ENCODE results near the gene PDE4D.

Gene PDE4D

DNA sequence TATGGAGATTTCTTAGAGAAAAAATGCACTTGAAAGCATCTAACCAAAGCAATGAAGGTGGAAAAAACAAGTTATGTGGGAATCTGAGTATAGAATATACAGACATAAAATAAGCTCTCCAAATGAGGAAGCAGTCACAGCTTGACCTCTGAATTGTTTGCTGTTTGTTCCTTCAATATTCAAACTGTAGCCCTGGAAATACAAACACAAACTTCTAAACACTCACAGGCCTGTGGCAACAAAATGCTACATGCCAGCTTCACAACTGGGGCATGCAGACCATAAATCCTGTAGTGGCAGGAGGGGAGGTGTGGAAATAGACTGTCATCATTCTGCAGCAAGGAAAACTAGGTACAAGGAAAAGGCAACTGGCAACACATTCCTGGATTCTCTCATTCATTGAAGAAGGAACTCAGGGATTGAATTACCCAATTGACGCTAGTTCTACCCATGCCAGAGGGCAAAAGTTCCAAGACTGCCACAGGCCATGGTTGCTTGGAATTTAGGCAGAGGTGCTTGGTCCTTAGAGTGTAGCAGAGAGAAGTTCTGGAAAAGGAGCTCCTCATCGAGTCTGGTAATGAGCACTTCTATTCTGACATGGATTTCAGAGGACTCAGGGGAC is 349.6 kb downstream of the PDE4D start:
- FAIRE-seq (no peak), DNase-seq (ENCODE audit: insufficient read length) (no peak)
- TF ChIP-seq POLR2AphosphoS5 (IDR thresholded peaks at IDR 0.05; ENCODE audit: low read depth, low read length) (no peak), TAF1 (IDR thresholded peaks at IDR 0.05; ENCODE audit: borderline replicate concordance, low read depth, low read length) (no peak), POLR2A (IDR thresholded peaks at IDR 0.05; ENCODE audit: low read depth, low read length) (no peak)

GRCh38 chr5:59542851-59543820 is 350.4 kb downstream of the PDE4D start:
- TF ChIP-seq POLR2AphosphoS5 (IDR thresholded peaks at IDR 0.05; ENCODE audit: low read depth, low read length), result no peak
- no peak for TF ChIP-seq POLR2A (IDR thresholded peaks at IDR 0.05; ENCODE audit: low read depth, low read length)
- no peak for TF ChIP-seq TAF1 (IDR thresholded peaks at IDR 0.05; ENCODE audit: borderline replicate concordance, low read depth, low read length)
- FAIRE-seq (no peak), DNase-seq (ENCODE audit: insufficient read length) (no peak)

DNA sequence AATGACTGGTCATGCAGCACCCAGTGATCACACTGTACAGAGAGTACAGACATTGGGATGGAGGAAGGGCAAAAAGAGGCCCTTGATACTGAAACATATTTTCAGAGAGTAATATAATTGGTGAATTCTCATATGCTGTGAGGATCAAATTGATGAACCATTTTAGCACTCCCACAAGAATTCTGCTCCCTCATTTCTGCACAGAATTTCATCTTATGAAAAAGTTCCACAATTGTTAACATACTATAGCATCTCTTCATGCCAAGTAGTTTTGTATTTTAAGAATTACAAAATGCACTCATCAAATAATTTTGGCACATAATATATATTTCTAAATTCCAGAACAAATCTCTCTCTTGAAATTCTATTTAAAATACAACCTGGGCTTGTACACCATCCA is 351.2 kb downstream of the PDE4D start:
- DNase-seq (ENCODE audit: insufficient read length), result no peak
- TF ChIP-seq POLR2AphosphoS5 (IDR thresholded peaks at IDR 0.05; ENCODE audit: low read depth, low read length) (no peak), POLR2A (IDR thresholded peaks at IDR 0.05; ENCODE audit: low read depth, low read length) (no peak), TAF1 (IDR thresholded peaks at IDR 0.05; ENCODE audit: borderline replicate concordance, low read depth, low read length) (no peak)
- FAIRE-seq, result no peak

DNA sequence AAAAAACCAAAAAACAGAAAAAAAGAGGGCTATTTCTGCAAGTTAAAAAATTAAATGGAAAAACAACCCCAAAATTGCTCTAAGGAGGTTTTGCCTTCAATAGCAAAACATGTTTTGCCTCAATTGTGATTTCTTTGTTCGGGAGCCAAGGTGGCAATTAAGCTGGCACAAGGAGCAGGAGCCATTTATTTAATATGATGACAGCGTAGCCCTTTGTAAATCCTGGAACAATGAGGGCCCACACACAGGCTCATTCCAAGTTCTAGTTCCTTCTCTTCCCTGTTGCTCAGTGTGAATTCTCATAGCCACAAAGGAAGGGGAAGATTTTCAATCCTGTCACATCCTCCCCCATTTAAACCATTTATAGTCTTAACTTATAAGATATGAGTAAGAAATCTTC is 353.2 kb downstream of the PDE4D start:
- DNase-seq (ENCODE audit: insufficient read length) (no peak), FAIRE-seq (no peak)
- no peak for TF ChIP-seq TAF1 (IDR thresholded peaks at IDR 0.05; ENCODE audit: borderline replicate concordance, low read depth, low read length)
- no peak for TF ChIP-seq POLR2A (IDR thresholded peaks at IDR 0.05; ENCODE audit: low read depth, low read length)
- no peak for TF ChIP-seq POLR2AphosphoS5 (IDR thresholded peaks at IDR 0.05; ENCODE audit: low read depth, low read length)

DNA sequence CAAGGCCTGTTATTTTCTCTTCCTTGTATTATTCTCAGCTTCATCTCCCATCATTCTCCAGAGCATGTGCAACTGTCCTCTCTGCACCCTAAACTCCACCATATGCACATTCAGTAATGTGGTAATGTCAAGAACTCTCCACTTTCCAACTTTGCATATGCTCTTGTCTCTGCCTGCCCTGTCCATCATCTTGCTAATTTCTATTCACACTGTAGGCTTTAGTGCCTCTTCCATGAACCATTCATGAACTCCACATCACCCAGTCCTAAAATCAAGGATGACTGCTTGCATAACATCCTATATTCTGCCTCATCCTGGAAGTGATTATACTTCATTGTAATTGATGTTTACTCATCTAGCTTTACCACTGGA is 354.8 kb downstream of the PDE4D start:
- TF ChIP-seq TAF1 (IDR thresholded peaks at IDR 0.05; ENCODE audit: borderline replicate concordance, low read depth, low read length), result no peak
- no peak for TF ChIP-seq POLR2AphosphoS5 (IDR thresholded peaks at IDR 0.05; ENCODE audit: low read depth, low read length)
- TF ChIP-seq POLR2A (IDR thresholded peaks at IDR 0.05; ENCODE audit: low read depth, low read length), result no peak
- FAIRE-seq, result no peak
- DNase-seq (ENCODE audit: insufficient read length), result no peak

DNA sequence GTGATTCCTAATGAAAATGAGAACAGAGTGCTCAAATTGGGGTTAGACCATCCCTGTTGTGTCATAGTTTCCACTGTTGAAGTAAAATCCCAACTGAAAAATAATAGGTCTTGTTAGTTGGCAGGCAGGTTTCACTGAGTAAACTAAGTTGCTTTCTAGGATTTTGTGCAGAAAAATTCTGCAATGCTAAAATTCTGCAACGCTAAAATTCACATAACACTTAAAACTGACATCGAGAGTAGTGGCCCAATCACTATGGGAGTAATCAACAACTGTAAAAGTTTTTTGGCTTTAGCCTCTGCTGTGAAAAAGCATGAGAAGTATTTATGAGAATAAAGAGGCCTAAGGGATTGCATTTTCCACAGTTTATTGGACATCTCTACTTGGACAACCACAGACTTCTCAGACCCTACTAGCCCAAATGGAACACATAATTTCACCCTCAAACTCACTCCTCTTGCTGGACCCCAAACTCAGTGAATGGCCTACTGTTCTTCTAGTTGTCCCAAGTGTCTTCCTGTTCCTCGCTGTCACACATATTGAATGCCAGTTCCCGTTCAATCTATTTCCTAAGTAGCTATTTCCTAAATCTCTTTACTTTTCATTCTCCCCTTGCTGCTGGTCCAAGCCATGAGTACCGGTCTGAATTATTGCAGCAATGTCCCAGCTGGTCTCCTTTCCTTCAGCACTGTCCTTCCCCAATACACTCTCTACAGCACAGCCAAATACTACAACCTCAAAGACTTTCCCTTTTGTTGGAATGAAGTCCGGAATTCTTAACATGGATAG is 355.4 kb downstream of the PDE4D start:
- TF ChIP-seq POLR2AphosphoS5 (IDR thresholded peaks at IDR 0.05; ENCODE audit: low read depth, low read length), result no peak
- no peak for TF ChIP-seq POLR2A (IDR thresholded peaks at IDR 0.05; ENCODE audit: low read depth, low read length)
- no peak for TF ChIP-seq TAF1 (IDR thresholded peaks at IDR 0.05; ENCODE audit: borderline replicate concordance, low read depth, low read length)
- FAIRE-seq, result no peak
- no peak for DNase-seq (ENCODE audit: insufficient read length)

- no peak for TF ChIP-seq POLR2A (IDR thresholded peaks at IDR 0.05; ENCODE audit: low read depth, low read length)
- no peak for TF ChIP-seq TAF1 (IDR thresholded peaks at IDR 0.05; ENCODE audit: borderline replicate concordance, low read depth, low read length)
- TF ChIP-seq POLR2AphosphoS5 (IDR thresholded peaks at IDR 0.05; ENCODE audit: low read depth, low read length), result no peak
- DNase-seq (ENCODE audit: insufficient read length), result no peak
- no peak for FAIRE-seq
Measured at GRCh38 chr5:59536875-59537274, 356.7 kb downstream of the PDE4D start.

DNA sequence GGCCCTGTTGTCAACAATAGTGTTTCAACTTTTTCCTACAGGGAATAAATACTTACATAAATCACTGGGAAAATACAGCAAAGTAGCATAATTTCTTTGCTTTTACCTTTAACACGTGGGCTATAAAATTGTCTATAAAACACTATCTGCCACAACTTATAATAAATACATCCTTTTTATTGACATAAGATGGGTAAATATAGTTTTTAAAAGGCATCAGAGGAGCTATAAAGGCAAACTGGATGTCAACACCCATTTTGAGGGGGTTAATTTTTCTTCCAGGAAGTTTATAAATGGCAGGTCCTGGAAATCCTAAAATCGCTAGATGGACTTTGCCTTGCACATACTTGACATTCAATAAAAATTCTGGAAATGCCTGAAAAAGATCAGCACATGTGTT is 358.0 kb downstream of the PDE4D start:
- DNase-seq (ENCODE audit: insufficient read length), result no peak
- FAIRE-seq, result no peak
- no peak for TF ChIP-seq POLR2AphosphoS5 (IDR thresholded peaks at IDR 0.05; ENCODE audit: low read depth, low read length)
- TF ChIP-seq TAF1 (IDR thresholded peaks at IDR 0.05; ENCODE audit: borderline replicate concordance, low read depth, low read length), result no peak
- no peak for TF ChIP-seq POLR2A (IDR thresholded peaks at IDR 0.05; ENCODE audit: low read depth, low read length)

- no peak for FAIRE-seq
- no peak for TF ChIP-seq TAF1 (IDR thresholded peaks at IDR 0.05; ENCODE audit: borderline replicate concordance, low read depth, low read length)
- no peak for TF ChIP-seq POLR2AphosphoS5 (IDR thresholded peaks at IDR 0.05; ENCODE audit: low read depth, low read length)
- TF ChIP-seq POLR2A (IDR thresholded peaks at IDR 0.05; ENCODE audit: low read depth, low read length), result no peak
- no peak for DNase-seq (ENCODE audit: insufficient read length)
Measured at GRCh38 chr5:59533730-59534108, 359.8 kb downstream of the PDE4D start.

- DNase-seq (ENCODE audit: insufficient read length), result no peak
- FAIRE-seq, result no peak
- TF ChIP-seq POLR2A (IDR thresholded peaks at IDR 0.05; ENCODE audit: low read depth, low read length) (no peak), POLR2AphosphoS5 (IDR thresholded peaks at IDR 0.05; ENCODE audit: low read depth, low read length) (no peak), TAF1 (IDR thresholded peaks at IDR 0.05; ENCODE audit: borderline replicate concordance, low read depth, low read length) (no peak)
Measured at GRCh38 chr5:59532979-59533729, 360.4 kb downstream of the PDE4D start.

DNA sequence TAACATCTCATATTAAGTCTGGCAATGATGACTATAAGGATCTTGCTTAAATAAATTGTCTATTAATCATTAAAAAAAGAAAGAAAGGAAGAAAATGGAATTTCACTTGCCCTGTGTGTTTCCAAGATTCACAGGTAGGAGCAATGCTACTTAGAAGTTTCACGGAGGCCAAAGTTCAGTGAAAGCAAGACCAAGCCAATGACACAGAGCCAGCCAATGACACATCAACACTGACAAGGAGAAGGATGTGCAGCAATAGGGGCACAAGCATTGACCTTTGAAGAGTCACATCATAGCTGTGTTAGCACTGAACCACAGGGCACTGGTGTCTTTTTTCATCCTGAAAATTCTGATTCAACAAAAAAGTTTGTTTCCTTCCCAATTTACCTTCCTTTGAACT is 364.3 kb downstream of the PDE4D start:
- no peak for FAIRE-seq
- DNase-seq (ENCODE audit: insufficient read length), result no peak
- no peak for TF ChIP-seq TAF1 (IDR thresholded peaks at IDR 0.05; ENCODE audit: borderline replicate concordance, low read depth, low read length)
- TF ChIP-seq POLR2A (IDR thresholded peaks at IDR 0.05; ENCODE audit: low read depth, low read length), result no peak
- no peak for TF ChIP-seq POLR2AphosphoS5 (IDR thresholded peaks at IDR 0.05; ENCODE audit: low read depth, low read length)
